Psoas muscle (tissue), 8 donors: ENCODE data around the gene PRSS27. TPM values are rescaled to one million over a fixed set of nuclear protein-coding genes. Genes with fewer than 3 reads are reported as not detected.

Experiments used
- ATAC-seq, 4 donors: fragments of 200-7000 bp; cut with Tn5 transposase; one replicate each; pipeline ENCODE4 v1.9.1; 2020; ENCODE audit warnings: moderate library complexity in 3 of 4, mild to moderate bottlenecking in 2 of 4
- DNase-seq, 2 donors: peaks; one replicate each; pipeline ENCODE4 v3.0.0-alpha.2; 2020
- H3K27ac ChIP-seq: fragments of 200-600 bp; one replicate; pipeline ENCODE4 v1.8.0; 2022
- H3K27me3 ChIP-seq, 3 donors: fragments of 200-600 bp in 1 of 3; one replicate each; pipeline versions ENCODE4 v1.6.1 to v1.8.0; 2013 to 2022; ENCODE audit warnings: low read length in 2 of 3, mild to moderate bottlenecking in 2 of 3, moderate library complexity in 1 of 3; ENCODE audit not compliant: insufficient read depth in 3 of 3
- H3K36me3 ChIP-seq, 2 donors: fragments of 200-600 bp in 1 of 2; one replicate each; pipeline versions ENCODE4 v1.6.1 to v1.8.0; 2013 to 2022; ENCODE audit warnings: low read depth in 1 of 2, mild to moderate bottlenecking in 1 of 2, moderate library complexity in 1 of 2; ENCODE audit not compliant: insufficient read depth in 1 of 2
- H3K4me1 ChIP-seq: fragments of 200-600 bp; one replicate; pipeline ENCODE4 v1.8.0; 2022
- H3K4me3 ChIP-seq: fragments of 200-600 bp; one replicate; pipeline ENCODE4 v1.8.0; 2022; ENCODE audit warnings: mild to moderate bottlenecking
- H3K9me3 ChIP-seq: fragments of 200-600 bp; one replicate; pipeline ENCODE4 v1.8.0; 2022
- CTCF ChIP-seq: fragments of 200-600 bp; IDR thresholded peaks from one replicate; pipeline ENCODE4 v1.8.0; 2022; ENCODE audit warnings: antibody characterized with exemption
- WGBS, 3 donors: extraction: QIAGEN DNeasy Blood & Tissue Kit; methylation state at CpG; one replicate each; pipeline versions ENCODE4 v1.1.6 to v1.1.7; 2013; 5-methylcytosine and 5-hydroxymethylcytosine counted together
- intact Hi-C, 2 donors: fragments of 100-400 bp; cut with DNase I; formaldehyde crosslinking; loops; one replicate each; pipeline versions ENCODE4 v1.11.0 to v1.14.2; 2022
- polyA plus RNA-seq, 3 donors: library from polyadenylated mRNA; stranded (reverse); fragments of 200-250 nt; gene quantifications; one replicate each; pipeline ENCODE4 v1.2.3, GENCODE V29; 2013
- total RNA-seq, 4 donors: library from RNA; stranded (reverse); fragmentation: NEBNext Ultra II Directional in 2 of 4; extraction: Animal tissue kit (Norgen Biotek cat#: 25700) in 2 of 4; gene quantifications; one replicate each; pipeline versions ENCODE4 v1.2.1 to v1.2.4, GENCODE V29; 2021 to 2023
- donor health status: healthy with polysubstance abuse.
- donor health status: DM: no; HTN: no; CAD: no; lungs with moderate emphysema.
- donor health status: Bipolar disorder and iron deficiency.
- donor health status: healthy.
- donor health status: DM: yes; HTN: yes; CAD: no.
- donor health status: DM: no; HTN: no; CAD: no.
- donor health status: DM: no; HTN: no; CAD: no.
- donor health status: DM: yes; HTN: yes; CAD: no.

The PRSS27 gene
- total and polyA plus RNA-seq, 7 donors: 0.07 to 0.34 (median 0.20) TPM; not detected in 2

- H3K36me3 ChIP-seq: peaks cover 0 to 27% of the 10 kb centered on the region in 2 donors
- peak overlapping the region; percentile 96 for H3K4me3 ChIP-seq
- DNase-seq: peak; percentile 90 to 95
- no peaks in the 10 kb centered on the region for H3K27me3 ChIP-seq
- intact Hi-C loops: no loop called here
- ATAC-seq: peak; percentile 81 to 87 (median 86)
- no peak for TF ChIP-seq CTCF
- H3K4me1 ChIP-seq: peaks cover 47% of the 10 kb centered on the region
- H3K9me3 ChIP-seq: no peaks in the 10 kb centered on the region
- H3K27ac ChIP-seq: peak overlapping the region; percentile 97
- 0 to 1% (median 1%) methylated on average over 38 to 78 of the region's 82 CpGs for WGBS, 3 donors
Measured at GRCh38 chr16:2752850-2753732, 33.1 kb upstream of the PRSS27 start.

GRCh38 chr16:2752035-2752849, 32.2 kb upstream of the PRSS27 start, which contains the start of gene SRRM2:
Gene SRRM2 (plus strand): TSS chr16:2752638. CDS start chr16:2756365, 3,727 bp downstream.
- Histone ChIP-seq H3K9me3 (no peaks in the 10 kb centered on the region), H3K4me3 (peak within 1 kb of the TSS; percentile 96), H3K27ac (peak within 1 kb of the TSS; percentile 97), H3K36me3 (peaks cover 0 to 18% of the 10 kb centered on the region in 2 donors), H3K4me1 (peaks cover 40% of the 10 kb centered on the region), H3K27me3 (no peaks in the 10 kb centered on the region)
- intact Hi-C loops: no loop called here
- 1% methylated on average over 85 to 98 of the region's 99 CpGs for WGBS, 3 donors
- peak; percentile 90 to 93 (median 90) for ATAC-seq
- peak; percentile 95 to 98 for DNase-seq
- no peak for TF ChIP-seq CTCF

- Histone ChIP-seq H3K4me3 (peak overlapping the region; percentile 96), H3K27ac (peak overlapping the region; percentile 97), H3K4me1 (peaks cover 34% of the 10 kb centered on the region), H3K27me3 (no peaks in the 10 kb centered on the region), H3K9me3 (no peaks in the 10 kb centered on the region), H3K36me3 (peaks cover 0 to 12% of the 10 kb centered on the region in 2 donors)
- WGBS, 3 donors: 51 to 60% (median 51%) methylated on average over 23 of the region's 23 CpGs
- intact Hi-C loops: no loop called here
- no peak for TF ChIP-seq CTCF
- ATAC-seq: no peak
- DNase-seq: no peak
Measured at GRCh38 chr16:2751577-2752034, 31.6 kb upstream of the PRSS27 start.

- DNase-seq (no peak), ATAC-seq (no peak)
- intact Hi-C loops: no loop called here
- TF ChIP-seq CTCF: no peak
- no peaks in the 10 kb centered on the region for H3K9me3 ChIP-seq
- 92 to 95% (median 92%) methylated on average over 6 of the region's 6 CpGs for WGBS, 3 donors
- no peak overlapping the region for H3K27ac ChIP-seq
- peaks cover 0 to 6% of the 10 kb centered on the region in 2 donors for H3K36me3 ChIP-seq
- no peaks in the 10 kb centered on the region for H3K27me3 ChIP-seq
- H3K4me3 ChIP-seq: no peak overlapping the region
- H3K4me1 ChIP-seq: peaks cover 17% of the 10 kb centered on the region
Measured at GRCh38 chr16:2749936-2750335, 29.9 kb upstream of the PRSS27 start.
